ENCODE measurements around the gene FDXR.

FDXR gene

GRCh38 chr17:74863420-74864296 is 9.1 kb downstream of the FDXR start:
- H3K4me3 ChIP-seq (ENCODE audit: low read depth, low read length), result no peak overlapping the region
- no peak for TF ChIP-seq CTCF (IDR thresholded peaks at IDR 0.05; ENCODE audit: borderline replicate concordance, insufficient read depth, low read depth, low read length)

GRCh38 chr17:74862919-74863318 is 9.9 kb downstream of the FDXR start:
- TF ChIP-seq CTCF (IDR thresholded peaks at IDR 0.05; ENCODE audit: borderline replicate concordance, insufficient read depth, low read depth, low read length), result no peak
- H3K4me3 ChIP-seq (ENCODE audit: low read depth, low read length), result no peak overlapping the region

- H3K4me3 ChIP-seq (ENCODE audit: low read depth, low read length), result no peak overlapping the region
- TF ChIP-seq CTCF (IDR thresholded peaks at IDR 0.05; ENCODE audit: borderline replicate concordance, insufficient read depth, low read depth, low read length), result peak; percentile 84
Measured at GRCh38 chr17:74862108-74862901, 10.5 kb downstream of the FDXR start.

GRCh38 chr17:74861662-74862107 is 11.1 kb downstream of the FDXR start:
- no peak overlapping the region for H3K4me3 ChIP-seq (ENCODE audit: low read depth, low read length)
- TF ChIP-seq CTCF (IDR thresholded peaks at IDR 0.05; ENCODE audit: borderline replicate concordance, insufficient read depth, low read depth, low read length), result no peak

GRCh38 chr17:74860872-74861661 is 11.7 kb downstream of the FDXR start:
- no peak overlapping the region for H3K4me3 ChIP-seq (ENCODE audit: low read depth, low read length)
- TF ChIP-seq CTCF (IDR thresholded peaks at IDR 0.05; ENCODE audit: borderline replicate concordance, insufficient read depth, low read depth, low read length), result no peak

- no peak for TF ChIP-seq CTCF (IDR thresholded peaks at IDR 0.05; ENCODE audit: borderline replicate concordance, insufficient read depth, low read depth, low read length)
- H3K4me3 ChIP-seq (ENCODE audit: low read depth, low read length), result no peak overlapping the region
Measured at GRCh38 chr17:74860229-74860871, 12.4 kb downstream of the FDXR start.

All from GM12875 (cell line).